OCI-LY3 (cell line): Measurements from ENCODE around the gene CATSPER3.

Experiments used
- EZH2phosphoT487 ChIP-seq: fragments of 200-600 bp; shearing (Covaris generic); IDR thresholded peaks from 2 replicates; pipeline ENCODE4 v1.6.1; 2018; ENCODE audit warnings: antibody characterized with exemption, mixed run types, low read depth
- TF ChIP-seq, protein P1 (sequence below): fragments of 200-600, 300-600 bp; sonication (generic); IDR thresholded peaks from 2 replicates; pipeline ENCODE4 v1.5.1; 2014; ENCODE audit warnings: antibody characterized with exemption, low read length, low read depth

DNA sequence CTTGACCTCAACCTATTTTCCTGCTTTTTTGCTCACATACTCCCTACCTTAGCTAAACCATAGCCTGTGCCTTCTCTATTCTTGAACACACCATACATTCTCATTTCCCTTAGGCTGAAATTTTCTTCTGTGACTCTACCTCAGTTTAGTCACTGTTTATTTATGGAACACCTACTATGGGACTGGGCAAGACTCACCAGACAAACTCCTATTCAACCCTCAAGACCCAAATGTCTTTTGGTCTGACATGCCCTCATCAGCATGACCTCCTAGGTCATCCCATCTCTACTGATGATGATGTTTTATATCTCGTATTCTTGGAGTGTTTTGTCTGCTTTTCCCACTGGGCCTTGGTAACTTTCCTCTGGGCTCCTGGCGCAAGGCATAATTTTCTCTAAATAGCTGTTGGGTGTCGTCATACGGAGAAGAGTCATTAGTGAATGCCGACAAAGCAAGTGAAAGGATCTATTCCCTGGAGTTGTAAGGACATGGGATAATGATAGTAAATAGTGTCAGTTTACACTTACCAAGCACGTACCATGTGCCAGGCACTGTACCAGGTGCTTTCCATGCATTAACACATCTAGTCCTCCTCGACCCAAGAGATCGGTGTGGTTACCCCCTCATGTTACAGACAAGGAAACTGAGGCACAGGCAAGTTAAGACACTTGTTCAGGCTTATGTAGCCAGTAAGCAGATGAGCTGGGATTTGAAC, 88.8 kb downstream of the CATSPER3 start:
- TF ChIP-seq, protein P1, sequence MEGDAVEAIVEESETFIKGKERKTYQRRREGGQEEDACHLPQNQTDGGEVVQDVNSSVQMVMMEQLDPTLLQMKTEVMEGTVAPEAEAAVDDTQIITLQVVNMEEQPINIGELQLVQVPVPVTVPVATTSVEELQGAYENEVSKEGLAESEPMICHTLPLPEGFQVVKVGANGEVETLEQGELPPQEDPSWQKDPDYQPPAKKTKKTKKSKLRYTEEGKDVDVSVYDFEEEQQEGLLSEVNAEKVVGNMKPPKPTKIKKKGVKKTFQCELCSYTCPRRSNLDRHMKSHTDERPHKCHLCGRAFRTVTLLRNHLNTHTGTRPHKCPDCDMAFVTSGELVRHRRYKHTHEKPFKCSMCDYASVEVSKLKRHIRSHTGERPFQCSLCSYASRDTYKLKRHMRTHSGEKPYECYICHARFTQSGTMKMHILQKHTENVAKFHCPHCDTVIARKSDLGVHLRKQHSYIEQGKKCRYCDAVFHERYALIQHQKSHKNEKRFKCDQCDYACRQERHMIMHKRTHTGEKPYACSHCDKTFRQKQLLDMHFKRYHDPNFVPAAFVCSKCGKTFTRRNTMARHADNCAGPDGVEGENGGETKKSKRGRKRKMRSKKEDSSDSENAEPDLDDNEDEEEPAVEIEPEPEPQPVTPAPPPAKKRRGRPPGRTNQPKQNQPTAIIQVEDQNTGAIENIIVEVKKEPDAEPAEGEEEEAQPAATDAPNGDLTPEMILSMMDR, result no peak
- TF ChIP-seq EZH2phosphoT487, result no peak
